GM21447 (cell line): ENCODE measurements around the gene RNPEPL1.
"Not testable (repeated sequence)": the region's sequence is repeated elsewhere in the genome, so short reads cannot be mapped to it uniquely, and the experiment has no call there.

Experiments
- ATAC-seq: cut with Tn5 transposase; IDR thresholded peaks from one replicate; pipeline ENCODE4 v1.9.1; 2021; ENCODE audit not compliant: unreplicated experiment

The RNPEPL1 gene

DNA sequence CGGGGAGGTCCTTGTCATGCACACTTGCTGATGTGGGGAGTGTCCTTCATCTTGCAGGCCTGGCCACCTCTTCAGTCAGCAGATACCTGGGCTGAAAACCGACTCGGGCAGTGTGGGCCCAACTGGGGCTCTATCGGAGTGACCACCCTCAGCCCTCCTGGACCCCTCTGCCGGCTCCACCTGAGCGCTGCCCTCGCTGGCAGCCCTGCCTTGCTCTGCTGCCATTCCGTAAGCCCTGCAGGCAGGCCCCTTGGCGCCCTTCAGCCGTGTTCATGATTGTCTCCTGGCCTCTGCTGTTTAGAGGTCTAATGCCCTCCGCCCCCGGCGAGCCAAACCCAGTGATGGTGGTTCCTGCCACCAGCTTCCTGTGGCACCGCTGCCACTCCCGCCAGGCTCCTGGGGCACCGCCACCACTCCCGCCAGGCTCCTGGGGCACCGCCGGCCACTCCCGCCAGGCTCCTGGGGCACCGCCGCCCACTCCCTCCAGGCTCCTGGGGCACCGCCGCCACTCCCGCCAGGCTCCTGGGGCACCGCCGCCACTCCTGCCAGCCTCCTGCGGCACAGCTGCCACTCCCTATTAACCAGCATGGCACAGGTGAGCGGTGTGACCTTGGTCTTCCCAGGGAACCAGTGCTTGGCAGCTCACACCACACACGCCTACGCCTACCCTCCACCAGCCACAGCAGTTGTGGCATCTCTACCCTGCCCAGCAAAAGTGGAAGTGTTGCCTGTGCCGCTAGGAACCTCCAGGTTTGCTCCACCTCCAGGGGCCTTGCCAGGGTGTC lies 34.2 kb downstream of the RNPEPL1 start:
- no peak for ATAC-seq

DNA sequence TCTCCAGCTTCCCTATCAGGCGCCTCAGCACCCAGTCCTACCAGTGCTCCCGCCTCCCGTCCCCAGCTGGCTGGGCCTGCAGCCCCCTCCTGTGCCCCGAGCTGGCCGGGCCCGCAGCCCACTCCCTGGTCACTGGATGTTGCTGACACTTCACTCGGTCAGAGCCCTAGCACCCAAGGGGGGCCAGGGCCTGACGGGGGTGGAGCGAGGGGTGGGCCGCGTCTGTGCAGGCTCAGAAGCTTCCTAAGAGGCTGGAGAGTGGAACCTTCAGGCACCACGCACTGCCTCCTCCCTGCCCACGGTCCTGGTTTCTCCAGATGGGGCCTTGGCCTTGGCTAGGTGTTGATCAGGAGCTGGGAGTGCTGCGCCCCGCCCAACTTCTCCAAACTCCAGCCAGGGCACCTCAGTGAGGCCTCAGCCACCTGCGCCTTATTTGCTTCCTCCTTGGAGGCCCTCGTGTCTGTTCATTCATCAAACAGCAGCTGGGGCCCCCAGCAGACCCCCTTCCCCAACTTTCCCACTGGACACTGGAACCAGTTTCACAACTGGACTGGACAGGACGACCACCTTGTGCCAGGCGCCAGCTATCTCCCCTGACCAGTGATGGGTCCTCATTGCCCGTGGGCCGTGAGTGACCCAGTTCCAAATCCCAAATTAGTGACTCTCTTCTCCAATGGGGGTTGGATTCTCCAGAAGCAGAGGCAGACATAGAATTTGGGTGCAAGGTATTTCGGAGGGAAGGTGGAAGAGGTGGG lies 35.0 kb downstream of the RNPEPL1 start:
- ATAC-seq: no peak

DNA sequence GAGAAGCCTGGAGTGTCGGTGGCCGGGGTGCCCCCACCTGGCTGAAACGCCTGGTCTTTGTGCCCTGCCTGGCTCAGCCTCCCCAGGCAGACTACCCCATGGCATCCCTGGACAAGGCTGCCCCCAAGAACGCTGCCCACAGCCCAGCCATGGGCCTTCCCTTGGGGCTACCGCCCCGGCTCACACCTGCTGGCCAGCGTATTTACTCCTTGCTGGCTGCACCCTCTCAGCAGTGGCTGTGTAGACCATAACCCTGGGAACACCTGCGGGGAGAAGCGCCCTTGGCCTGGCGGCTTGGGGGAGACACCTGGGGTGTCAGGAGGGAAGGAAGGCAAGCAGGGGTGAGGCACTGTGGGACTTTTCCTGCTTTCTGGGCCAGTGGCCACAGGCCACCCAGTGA lies 35.6 kb downstream of the RNPEPL1 start:
- ATAC-seq: no peak

DNA sequence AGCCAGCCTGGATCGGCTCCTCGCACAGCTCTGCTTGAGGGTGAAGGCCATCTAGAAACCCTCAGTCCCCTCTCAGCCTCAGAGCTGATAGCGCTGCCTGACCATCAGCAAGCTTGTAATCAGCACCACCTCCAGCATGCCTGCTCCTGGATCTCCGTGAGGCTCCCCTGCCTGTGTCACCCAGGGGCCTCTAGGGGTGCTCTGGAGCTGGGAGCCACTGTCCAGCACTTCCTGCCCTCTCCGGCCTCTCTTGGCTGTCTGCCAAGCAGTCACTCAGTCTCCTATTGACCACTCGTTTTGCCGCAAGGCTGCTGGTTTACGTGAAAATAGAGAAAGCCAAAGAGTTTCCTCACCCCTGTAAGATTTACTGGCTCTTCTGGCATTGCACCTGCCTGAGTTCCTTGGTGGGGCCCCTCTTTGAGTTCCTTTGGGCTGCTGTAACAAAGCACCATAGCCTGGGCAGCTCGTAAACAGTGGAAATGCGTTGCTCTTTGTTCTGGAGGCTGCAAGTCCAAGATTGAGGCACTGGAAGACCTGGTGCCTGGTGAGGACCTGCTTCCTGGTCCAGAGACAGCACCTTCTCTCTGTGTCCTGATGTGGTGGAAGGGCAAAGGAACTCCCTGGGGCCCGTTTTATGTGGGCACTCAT lies 36.1 kb downstream of the RNPEPL1 start:
- no peak for ATAC-seq

DNA sequence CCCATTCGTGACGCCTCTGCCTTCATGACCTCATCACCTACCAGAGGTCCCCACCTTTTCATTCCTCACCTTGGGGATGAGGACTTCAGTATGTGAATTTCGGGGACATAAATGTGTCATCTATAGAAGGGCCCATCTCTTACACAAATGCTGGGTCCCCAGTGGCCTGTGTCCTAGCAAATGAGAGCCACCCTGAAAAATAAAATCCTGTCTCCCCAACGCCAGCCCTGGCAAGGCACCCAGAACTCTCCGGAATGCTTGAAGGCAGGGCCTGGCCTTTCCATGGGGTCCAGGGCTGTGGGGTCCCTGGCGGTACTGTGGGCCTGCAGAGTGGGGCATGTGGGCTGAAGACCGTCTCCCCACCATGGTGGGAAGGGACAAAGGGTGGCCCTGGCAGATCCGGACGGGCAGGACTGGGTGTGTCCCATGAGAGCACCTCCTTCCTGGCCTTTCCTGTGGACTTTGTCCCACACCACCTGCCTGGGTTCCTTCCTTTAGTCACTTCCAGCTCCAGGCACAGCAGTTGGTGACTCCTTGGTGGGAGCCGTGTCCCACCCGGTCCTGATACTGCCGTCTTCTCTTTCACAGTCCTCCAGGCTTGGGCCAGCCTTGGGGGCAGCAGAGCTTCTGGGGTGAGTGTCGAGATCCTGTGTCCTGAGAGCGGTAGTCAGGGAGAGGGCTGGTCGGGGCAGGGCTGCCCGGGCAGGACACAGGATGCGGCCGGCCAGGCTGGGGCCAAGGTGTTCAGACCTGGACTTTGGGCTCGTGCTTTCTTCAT lies 36.8 kb downstream of the RNPEPL1 start:
- no peak for ATAC-seq

DNA sequence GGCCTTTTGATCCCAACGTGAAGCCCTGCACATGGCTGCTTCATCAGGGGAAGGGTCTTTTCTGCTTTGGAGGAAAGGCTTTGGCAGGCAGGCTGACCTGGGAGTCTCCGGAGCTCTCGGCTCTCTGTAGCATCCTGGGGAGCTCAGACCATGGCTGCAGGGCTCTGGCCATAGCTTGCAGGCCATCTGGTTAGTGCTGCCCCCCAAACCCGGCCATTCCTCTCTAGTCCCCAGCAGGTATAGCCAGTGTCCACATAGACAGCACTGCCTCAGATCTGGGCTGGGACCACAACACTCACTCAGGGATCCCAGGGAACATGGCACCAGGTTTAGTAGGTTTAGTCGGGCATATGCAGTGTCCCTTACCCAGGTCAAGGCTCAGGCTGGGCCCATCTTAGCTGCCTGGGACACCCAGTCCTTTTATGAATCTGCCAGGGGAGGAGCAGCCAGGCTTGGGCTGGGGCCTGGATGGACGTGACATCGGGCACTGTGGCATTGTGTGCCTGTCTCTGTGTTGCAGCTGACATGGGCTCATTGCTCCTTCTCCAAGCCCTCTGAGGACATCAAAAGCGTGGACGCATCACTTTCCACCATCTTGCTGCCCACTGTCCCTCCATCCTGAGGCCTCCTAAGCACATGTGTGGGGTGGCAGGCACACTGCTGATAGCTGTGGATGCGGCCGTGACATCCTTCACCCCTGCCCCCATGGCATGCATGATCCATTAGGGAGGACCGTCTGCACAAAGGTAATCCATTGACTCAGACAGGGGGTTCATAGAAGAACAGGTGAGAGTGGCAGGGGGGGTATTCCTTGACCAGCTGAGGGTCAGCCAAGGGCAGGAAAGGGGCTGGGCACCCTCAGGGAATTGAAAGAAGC lies 37.8 kb downstream of the RNPEPL1 start:
- no peak for ATAC-seq

DNA sequence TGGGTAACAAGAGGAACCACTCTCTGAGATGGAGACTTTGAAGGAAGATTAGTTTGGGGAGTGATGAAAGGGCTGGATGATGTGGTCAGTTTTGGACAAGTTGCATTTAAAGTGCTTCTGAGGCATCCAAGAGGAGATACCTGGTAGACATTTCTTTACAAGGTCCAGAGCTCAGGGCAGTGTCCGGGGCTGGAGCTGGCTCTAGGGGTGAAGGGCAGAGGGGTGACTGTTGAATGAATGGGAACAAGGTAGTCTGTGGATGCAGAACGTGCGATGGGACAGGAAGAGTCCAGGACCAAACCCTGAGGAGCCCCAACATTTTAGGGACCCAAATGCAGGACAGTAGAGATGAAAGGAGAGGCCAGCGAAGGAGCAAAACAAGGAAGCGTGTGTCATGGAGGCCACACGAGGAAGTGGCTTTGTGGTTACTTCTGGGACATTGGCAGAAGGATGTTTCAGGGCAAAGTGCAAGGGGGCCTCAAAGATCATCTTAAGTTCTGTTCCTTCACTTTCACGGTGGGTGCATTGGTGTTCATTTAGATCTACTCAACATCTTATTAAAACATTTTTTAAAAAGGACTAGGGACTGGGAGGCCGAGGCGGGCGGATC lies 43.4 kb downstream of the RNPEPL1 start:
- no peak for ATAC-seq

DNA sequence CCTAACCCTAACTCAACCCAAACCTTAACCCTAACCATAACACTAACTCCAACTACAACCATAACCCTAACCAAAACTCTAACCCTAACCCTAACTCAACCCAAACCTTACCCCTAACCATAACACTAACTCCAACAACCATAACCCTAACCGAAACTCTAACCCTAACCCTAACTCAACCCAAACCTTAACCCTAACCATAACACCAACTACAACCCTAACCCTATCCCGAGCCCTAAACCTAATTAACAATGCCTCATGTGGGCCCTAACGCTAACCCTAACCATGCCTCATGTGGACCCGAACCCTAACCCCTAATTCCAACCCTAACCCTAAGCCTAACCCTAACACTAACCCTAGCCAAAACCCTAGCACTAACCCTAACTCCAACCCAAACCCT lies 45.5 kb downstream of the RNPEPL1 start:
- ATAC-seq: no peak

DNA sequence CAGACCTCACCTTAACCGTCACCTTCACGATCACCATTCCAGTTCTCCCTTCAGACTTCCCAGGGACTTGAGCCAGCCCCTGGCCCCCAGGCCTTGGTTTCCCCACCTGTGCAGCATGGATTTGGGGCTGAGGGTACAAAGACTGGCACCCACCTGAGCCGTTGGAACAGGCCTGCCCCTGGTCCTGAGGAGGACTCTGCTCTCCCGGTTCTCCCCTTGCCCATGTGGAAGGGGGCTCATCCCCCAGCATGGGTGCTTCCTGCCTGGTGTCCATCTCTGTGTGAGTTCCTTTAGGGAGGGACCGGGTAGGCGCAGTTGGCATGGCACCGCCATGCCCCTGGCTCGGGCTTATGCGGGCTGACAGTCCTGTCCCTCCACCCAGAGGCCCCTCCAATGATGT lies 46.1 kb downstream of the RNPEPL1 start:
- no peak for ATAC-seq

DNA sequence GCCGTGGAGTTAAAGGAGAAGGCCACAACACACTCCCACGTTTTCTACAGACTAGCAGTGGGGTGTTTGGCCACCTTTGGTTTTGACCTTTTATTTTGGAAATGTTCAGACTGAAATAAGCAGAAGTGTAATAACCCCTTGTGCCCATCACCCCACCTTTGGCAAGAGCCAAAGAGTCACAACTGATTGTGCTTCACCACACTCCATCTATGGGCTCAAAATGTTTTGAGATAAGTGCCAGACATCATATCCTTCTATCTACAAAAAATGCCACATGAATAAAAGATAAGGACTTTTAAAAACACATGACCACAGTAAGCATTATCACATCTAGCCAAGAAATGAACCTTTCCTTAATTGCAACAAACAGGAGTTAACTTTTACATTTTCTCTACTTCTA lies 47.1 kb downstream of the RNPEPL1 start:
- ATAC-seq: no peak

DNA sequence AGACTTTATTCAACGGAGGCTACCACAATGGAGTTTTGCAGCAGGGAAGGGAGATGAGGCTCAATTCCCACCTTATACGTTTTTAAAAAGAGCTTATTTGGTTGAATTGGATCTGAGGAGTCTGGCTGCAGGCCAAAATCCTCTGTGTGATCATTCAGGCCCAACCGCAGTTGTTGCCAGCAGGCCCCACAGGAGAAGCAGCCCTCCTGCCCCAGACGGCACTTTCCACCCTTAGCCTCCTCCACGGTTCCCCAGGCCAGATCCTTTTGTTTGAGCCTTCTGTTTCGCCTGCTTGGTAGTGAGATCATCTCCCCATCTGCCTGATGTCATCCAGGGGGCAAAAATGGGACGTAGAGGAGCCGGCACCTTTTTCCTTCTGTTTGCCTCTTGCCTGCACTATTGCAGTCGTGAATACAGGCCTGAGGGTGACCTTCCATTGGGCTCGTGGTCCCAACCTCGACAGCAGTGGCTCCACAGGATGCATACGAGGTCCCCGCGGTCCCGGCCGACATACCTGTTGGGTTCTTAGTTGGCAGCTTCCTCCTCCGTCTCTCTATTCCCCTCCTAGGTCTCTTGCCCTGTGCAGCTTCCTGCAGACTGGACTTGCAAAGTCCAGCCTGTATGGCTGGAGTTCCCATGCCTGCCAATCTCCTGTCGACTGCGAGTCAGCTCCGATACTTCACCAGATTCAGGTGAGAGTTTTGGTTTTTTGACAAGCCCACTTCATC lies 47.7 kb downstream of the RNPEPL1 start:
- no peak for ATAC-seq

DNA sequence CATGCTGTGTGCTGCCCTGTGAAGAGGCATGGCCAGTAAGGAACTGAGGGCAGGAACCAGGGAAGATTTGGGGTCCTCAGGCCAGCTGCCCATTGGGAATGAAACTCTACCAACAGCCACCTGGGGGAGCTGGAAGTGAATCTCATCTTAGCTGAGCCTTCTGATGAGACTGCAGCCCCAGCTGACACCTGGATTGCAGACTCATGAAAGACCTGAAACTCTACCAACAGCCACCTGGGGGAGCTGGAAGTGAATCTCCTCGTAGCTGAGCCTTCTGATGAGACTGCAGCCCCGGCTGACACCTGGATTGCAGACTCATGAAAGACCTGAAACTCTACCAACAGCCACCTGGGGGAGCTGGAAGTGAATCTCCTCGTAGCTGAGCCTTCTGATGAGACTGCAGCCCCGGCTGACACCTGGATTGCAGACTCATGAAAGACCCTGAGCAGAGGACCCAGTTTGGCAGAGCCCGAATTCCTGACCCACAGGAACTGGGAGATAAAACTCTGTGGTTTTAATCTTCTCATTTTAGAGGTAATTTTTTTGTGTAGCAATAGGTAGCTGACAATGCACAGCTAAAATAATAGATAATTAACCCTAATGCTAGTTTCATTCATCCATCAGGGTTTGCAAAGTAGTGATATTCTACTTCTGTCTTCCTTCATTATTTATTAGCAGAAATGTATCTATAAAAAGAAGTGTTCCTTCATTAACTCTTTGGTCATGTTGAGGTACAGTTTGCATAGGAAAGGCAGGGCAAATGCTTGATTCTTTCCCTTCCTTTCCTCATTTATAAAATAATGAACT lies 48.8 kb downstream of the RNPEPL1 start:
- ATAC-seq: not testable (repeated sequence)

DNA sequence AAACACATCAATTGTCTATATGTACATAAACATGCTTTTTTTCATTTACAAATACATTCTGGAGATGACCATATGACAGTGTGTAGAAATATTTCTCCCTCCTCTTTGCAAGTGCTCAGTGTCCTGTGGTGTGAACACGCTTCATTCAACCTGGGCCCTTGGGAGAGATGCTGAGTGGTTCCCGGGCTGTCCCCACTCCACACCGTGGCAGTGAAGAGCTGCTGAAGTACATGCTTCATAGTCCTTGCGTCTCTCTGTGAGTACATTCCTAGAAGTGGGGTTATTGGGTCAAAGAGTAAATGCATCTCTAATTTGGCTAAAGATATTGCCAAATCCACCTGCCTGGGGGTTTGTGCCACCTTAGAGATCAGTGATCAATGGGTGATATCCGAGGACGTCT lies 50.5 kb downstream of the RNPEPL1 start:
- no peak for ATAC-seq

DNA sequence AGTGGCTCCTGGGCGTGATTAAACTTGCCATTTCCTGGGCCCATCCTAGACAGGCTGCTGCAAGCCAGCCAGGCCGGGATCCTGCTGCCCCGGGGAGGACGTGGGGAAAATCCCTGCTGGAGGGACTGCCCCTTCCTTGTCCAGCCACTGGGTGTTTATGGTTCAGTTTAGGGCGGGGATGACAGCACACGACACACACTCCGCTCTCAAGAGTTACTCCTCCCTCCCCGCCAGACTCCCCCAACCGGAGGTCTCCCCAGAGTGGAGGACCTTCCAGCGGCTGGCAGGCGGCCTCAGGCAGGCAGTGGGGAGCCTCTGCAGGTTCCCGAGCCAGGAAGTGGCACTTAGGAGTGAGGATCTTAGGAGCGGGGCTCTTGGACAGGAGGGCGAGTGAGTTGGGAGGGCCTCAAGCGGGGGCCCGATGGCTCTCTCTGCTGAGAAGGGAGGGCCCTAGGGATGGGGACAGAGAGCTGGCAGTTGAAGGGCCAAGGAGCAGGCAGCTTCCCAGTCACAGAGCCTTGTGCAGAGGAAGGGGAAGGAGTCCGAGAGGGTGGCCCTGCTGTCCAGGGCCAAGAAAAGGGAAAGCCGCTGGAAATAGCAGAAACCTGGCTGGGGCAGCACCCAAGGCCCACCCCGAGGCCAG lies 51.3 kb downstream of the RNPEPL1 start:
- no peak for ATAC-seq

DNA sequence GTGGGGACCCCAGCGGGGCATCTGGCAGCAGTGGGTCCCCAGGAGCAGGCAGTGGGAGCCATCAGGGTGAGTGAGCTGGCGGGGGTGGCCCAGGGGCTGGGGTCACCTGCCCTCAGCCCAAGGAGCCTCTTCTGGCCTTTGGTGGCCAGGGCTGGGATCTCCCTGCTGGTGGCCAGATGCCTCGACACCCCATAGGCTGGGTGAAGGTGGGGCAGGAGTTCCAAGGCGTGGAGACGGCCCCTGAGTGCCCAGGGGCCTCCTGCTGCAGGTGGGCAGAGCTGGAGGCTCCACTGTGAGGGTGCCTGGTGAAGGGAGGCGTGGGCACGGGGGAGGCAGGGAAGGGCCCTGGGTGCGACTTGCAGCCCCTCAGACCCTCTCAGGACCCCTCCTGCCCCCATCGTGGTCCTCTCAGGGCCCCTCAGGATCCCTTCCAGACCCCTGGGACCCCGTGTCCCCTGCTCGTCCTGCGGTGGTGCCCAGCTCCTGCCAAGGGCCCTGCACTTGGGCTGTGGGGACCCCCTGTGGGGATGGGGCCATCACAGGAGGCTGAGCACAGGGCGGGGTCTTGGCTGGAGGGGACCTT lies 52.0 kb downstream of the RNPEPL1 start:
- ATAC-seq: no peak

DNA sequence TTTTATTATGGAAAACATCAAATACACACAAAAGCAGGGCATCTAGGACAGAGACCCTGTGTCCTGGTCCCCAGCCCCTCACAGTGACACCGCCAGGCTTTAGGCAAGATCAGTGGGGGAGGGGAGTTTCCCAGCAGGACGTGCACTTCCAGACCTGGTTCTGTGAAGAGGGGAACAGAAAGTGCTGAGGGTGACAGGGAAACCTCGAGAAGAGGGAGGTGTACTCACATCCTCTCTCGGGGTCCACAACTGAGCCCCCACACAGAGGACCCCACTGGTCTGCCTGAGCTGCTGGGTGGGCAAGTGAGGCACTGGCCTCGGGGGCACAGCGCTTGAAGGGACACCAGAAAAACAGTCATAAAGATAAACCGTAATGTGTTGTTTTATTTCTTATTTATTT lies 52.6 kb downstream of the RNPEPL1 start:
- no peak for ATAC-seq

DNA sequence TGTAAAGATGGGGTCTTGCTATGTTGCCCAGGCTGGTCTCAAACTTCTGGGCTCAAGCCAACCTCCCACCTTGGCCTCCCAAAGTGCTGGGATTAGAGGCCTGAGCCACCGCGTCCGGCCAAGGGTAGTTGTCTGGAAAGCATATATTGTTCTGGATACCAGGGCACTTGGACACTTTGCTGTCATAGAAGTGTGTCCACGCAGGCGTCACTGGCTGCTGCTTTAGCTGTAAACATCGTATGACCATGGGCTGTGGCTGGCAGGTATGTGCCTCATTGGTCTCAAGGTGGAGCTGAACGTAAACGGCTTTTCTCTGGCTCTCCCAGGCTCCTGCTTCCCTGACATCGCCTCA lies 53.8 kb downstream of the RNPEPL1 start:
- ATAC-seq: no peak
